SK-N-SH treated with all-trans-retinoic acid at 6 μM for 48 hours (cell line): ENCODE measurements around the gene DPF3.

Experiments
- CREB5 ChIP-seq: fragments of 250-450 bp; sonication (Bioruptor Pico); IDR thresholded peaks from 2 replicates; pipeline ENCODE4 v1.5.1; 2020; ENCODE audit warnings: low read depth, mild to moderate bottlenecking, moderate library complexity
- CSRNP3 ChIP-seq: fragments of 250-450 bp; sonication (Bioruptor Pico); IDR thresholded peaks from 2 replicates; pipeline ENCODE4 v1.5.1; 2021; ENCODE audit warnings: mild to moderate bottlenecking, moderate library complexity
- OSR1 ChIP-seq: fragments of 250-450 bp; sonication (Bioruptor Pico); IDR thresholded peaks from 2 replicates; pipeline ENCODE4 v1.8.0; 2022; ENCODE audit warnings: moderate library complexity, mild to moderate bottlenecking, inconsistent platforms
- PATZ1 ChIP-seq: fragments of 250-450 bp; sonication (Bioruptor Pico); IDR thresholded peaks from 2 replicates; pipeline ENCODE4 v1.8.0; 2020; ENCODE audit warnings: mild to moderate bottlenecking, moderate library complexity, borderline replicate concordance
- PPARA ChIP-seq: fragments of 250-450 bp; sonication (Bioruptor Pico); IDR thresholded peaks from 2 replicates; pipeline ENCODE4 v1.5.0; 2020; ENCODE audit warnings: mild to moderate bottlenecking, borderline replicate concordance
- RARB ChIP-seq: fragments of 250-450 bp; sonication (Bioruptor Pico); IDR thresholded peaks from 2 replicates; pipeline ENCODE4 v1.8.0; 2021; ENCODE audit warnings: mild to moderate bottlenecking, moderate library complexity
- TCF4 ChIP-seq: fragments of 250-450 bp; sonication (Bioruptor Pico); IDR thresholded peaks from 2 replicates; pipeline ENCODE4 v1.8.0; 2021; ENCODE audit warnings: mild to moderate bottlenecking, moderate library complexity, borderline replicate concordance
- TSHZ2 ChIP-seq: fragments of 250-450 bp; sonication (Bioruptor Pico); IDR thresholded peaks from 2 replicates; pipeline ENCODE4 v1.5.0; 2020; ENCODE audit warnings: mild to moderate bottlenecking, moderate library complexity
- ZFP30 ChIP-seq: fragments of 450-650 bp; formaldehyde crosslinking; IDR thresholded peaks from 2 replicates; pipeline ENCODE4 v1.5.0; 2022; ENCODE audit warnings: mild to moderate bottlenecking, moderate library complexity
- ZNF565 ChIP-seq: fragments of 450-650 bp; formaldehyde crosslinking; conservative IDR thresholded peaks from 2 replicates; pipeline ENCODE4 v1.5.0; 2020; ENCODE audit warnings: low read depth, mild to moderate bottlenecking, moderate library complexity
- ZNF70 ChIP-seq: fragments of 450-650 bp; formaldehyde crosslinking; IDR thresholded peaks from 2 replicates; pipeline ENCODE4 v1.5.0; 2020; ENCODE audit warnings: mild to moderate bottlenecking, moderate library complexity

- no peak for TF ChIP-seq ZFP30 (CRISPR knock-in tag)
- no peak for TF ChIP-seq ZNF70 (CRISPR knock-in tag)
- TF ChIP-seq PPARA (CRISPR knock-in tag) = no peak
- TF ChIP-seq CREB5 (CRISPR knock-in tag) = no peak
- TF ChIP-seq PATZ1 (CRISPR knock-in tag) = no peak
- no peak for TF ChIP-seq ZNF565
- no peak for TF ChIP-seq OSR1
- no peak for TF ChIP-seq TCF4 (CRISPR knock-in tag)
- no peak for TF ChIP-seq TSHZ2 (CRISPR knock-in tag)
- no peak for TF ChIP-seq CSRNP3
- TF ChIP-seq RARB (CRISPR knock-in tag) = no peak
Measured at GRCh38 chr14:72652179-72652578, 241.7 kb downstream of the DPF3 start.
